ENCODE measurements around the gene GINS2. TPM values are rescaled to one million over a fixed set of nuclear protein-coding genes. Genes with fewer than 3 reads are reported as not detected.

Gene GINS2
- total RNA-seq, 1 donor from 2014 or later, result 6.5 TPM

GRCh38 chr16:85675251-85675874, 13.4 kb downstream of the GINS2 start:
- no peaks in the 10 kb centered on the region for H3K27me3 ChIP-seq (ENCODE audit: control insufficient read depth, insufficient read depth, low read length)
- no peak overlapping the region for H3K4me3 ChIP-seq (ENCODE audit: low read depth, low read length)
- peaks cover 4% of the 10 kb centered on the region for H3K36me3 ChIP-seq (ENCODE audit: control insufficient read depth, insufficient read depth, low read length)
- peak; percentile 38 for TF ChIP-seq CTCF (IDR thresholded peaks at IDR 0.05; ENCODE audit: insufficient read depth, low read length, poor library complexity, severe bottlenecking)
- no peak for DNase-seq (ENCODE audit: low read depth)

GRCh38 chr16:85674828-85675227, 13.9 kb downstream of the GINS2 start:
- Histone ChIP-seq H3K36me3 (ENCODE audit: control insufficient read depth, insufficient read depth, low read length) (peaks cover 4% of the 10 kb centered on the region), H3K27me3 (ENCODE audit: control insufficient read depth, insufficient read depth, low read length) (no peaks in the 10 kb centered on the region), H3K4me3 (ENCODE audit: low read depth, low read length) (no peak overlapping the region)
- no peak for TF ChIP-seq CTCF (IDR thresholded peaks at IDR 0.05; ENCODE audit: insufficient read depth, low read length, poor library complexity, severe bottlenecking)
- DNase-seq (ENCODE audit: low read depth), result no peak

GRCh38 chr16:85674418-85674755, 14.4 kb downstream of the GINS2 start:
- Histone ChIP-seq H3K4me3 (ENCODE audit: low read depth, low read length) (no peak overlapping the region), H3K36me3 (ENCODE audit: control insufficient read depth, insufficient read depth, low read length) (peaks cover 4% of the 10 kb centered on the region), H3K27me3 (ENCODE audit: control insufficient read depth, insufficient read depth, low read length) (no peaks in the 10 kb centered on the region)
- no peak for TF ChIP-seq CTCF (IDR thresholded peaks at IDR 0.05; ENCODE audit: insufficient read depth, low read length, poor library complexity, severe bottlenecking)
- no peak for DNase-seq (ENCODE audit: low read depth)

- H3K27me3 ChIP-seq (ENCODE audit: control insufficient read depth, insufficient read depth, low read length), result no peaks in the 10 kb centered on the region
- peaks cover 6% of the 10 kb centered on the region for H3K36me3 ChIP-seq (ENCODE audit: control insufficient read depth, insufficient read depth, low read length)
- no peak for TF ChIP-seq CTCF (IDR thresholded peaks at IDR 0.05; ENCODE audit: insufficient read depth, low read length, poor library complexity, severe bottlenecking)
- no peak overlapping the region for H3K4me3 ChIP-seq (ENCODE audit: low read depth, low read length)
- DNase-seq (ENCODE audit: low read depth), result no peak
Observed at GRCh38 chr16:85673529-85674417, 15.0 kb downstream of the GINS2 start.

- H3K27me3 ChIP-seq (ENCODE audit: control insufficient read depth, insufficient read depth, low read length), result no peaks in the 10 kb centered on the region
- no peak for DNase-seq (ENCODE audit: low read depth)
- peaks cover 8% of the 10 kb centered on the region for H3K36me3 ChIP-seq (ENCODE audit: control insufficient read depth, insufficient read depth, low read length)
- no peak overlapping the region for H3K4me3 ChIP-seq (ENCODE audit: low read depth, low read length)
- no peak for TF ChIP-seq CTCF (IDR thresholded peaks at IDR 0.05; ENCODE audit: insufficient read depth, low read length, poor library complexity, severe bottlenecking)
Observed at GRCh38 chr16:85670840-85671239, 17.9 kb downstream of the GINS2 start.

Measured in kidney epithelial cell (primary cell).